ENCODE data around the gene EXOSC7.

Gene EXOSC7

GRCh38 chr3:44993471-44994205 is 17.6 kb downstream of the EXOSC7 start:
- no peak for DNase-seq

- DNase-seq = peak; percentile 58
These were observed 19.2 kb downstream of the EXOSC7 start for GRCh38 chr3:44995142-44995770.

GRCh38 chr3:44996556-44996969 is 20.5 kb downstream of the EXOSC7 start:
- no peak for DNase-seq

DNA sequence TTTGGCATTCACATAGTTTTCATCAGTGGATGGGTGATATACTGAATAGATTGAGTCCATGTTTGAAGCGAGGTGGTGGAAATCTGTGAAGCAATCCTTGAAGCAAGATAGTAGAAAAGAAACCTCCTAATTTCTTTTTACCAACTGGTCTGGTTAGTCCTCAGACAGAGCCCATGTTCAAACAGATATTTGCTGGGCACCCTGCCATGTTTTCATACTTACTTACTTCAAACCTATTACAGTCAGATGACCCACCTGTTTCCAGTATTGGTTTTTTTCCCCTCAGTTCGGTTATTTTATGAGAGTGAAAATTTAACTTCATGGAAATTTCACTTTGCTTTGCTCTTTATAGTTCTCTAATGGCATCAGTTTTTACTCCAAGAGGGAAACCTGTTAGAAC is 23.7 kb downstream of the EXOSC7 start:
- DNase-seq = no peak

GRCh38 chr3:45000823-45001222 is 24.8 kb downstream of the EXOSC7 start:
- no peak for DNase-seq

DNA sequence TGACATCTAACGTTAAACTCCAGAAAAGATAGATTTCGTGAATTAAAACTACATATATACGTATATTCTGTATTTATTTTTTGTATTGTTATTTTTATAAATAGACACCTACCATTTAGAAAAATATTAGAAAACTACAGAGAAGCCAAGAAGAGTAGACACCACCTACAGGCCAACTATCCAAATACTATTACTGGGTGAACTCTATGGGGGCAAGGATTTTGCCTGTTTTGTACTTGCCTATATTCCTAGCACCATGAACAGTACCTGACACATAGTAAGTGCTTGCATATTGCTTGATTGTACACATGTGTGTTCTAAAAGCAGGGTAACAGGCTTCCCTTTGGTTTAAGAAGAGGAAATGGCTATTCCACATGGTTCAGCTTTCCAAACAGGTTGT is 25.7 kb downstream of the EXOSC7 start:
- no peak for DNase-seq

- DNase-seq = no peak
These were observed 26.2 kb downstream of the EXOSC7 start for GRCh38 chr3:45002139-45002660.

DNA sequence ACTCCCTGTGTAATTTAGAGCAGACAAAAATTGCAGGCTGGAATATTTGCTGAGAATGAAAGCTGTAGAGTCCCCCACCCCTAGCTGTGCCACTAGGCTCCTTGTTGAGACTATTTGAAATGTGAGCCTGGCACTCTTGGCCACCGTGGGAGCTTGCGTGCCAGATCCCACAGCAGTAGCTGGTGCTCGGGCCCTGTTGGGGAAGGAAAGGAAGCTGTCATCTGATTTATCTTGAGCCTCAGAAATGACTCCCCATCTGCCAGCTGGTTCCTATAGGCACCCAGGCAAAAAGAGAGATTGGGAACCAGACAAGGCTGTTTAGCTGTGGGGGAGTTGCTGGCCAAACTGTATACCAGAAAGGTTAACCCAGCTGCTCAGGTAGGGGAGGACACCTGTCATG is 26.7 kb downstream of the EXOSC7 start:
- no peak for DNase-seq

DNA sequence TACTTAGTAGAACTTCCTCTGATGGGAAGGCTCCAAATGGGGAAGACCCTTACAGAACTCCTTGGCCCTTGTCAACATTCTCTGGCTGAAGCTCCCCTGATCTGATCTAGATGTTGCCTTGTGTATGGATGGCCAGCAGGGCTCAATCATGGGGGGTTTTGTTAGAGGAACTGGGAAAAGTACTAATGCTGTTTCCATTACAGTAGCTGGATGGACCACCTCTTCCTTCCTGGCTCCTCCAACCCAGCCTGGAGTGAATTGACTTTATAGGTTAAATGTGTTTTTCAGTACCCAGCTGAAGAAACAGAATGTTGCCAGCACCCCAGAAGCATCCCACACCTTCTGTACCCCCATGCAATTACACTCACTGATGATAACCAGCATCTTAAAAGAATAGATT is 27.4 kb downstream of the EXOSC7 start:
- DNase-seq = no peak

GRCh38 chr3:45003859-45004258 is 27.8 kb downstream of the EXOSC7 start:
- DNase-seq = no peak

DNA sequence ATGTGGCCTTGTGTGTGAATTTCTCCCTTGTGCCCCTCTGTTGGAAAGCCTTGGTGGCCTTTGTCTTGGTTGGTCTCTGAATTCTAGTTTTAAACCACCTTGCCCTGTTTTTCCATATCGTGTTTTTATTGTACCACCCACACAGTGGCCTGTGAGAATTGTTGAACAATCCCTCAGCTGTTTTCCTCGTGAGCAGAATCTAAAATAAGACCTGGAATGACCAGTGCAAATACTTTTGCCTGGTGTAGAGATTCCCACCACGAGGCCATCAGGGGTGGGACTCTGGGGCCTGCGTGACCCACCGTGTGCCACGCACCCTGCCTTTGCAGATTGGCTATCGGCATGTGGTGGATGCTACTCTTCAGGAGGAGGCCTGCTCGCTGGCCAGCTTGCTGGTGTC is 31.0 kb downstream of the EXOSC7 start:
- DNase-seq = no peak

- no peak for DNase-seq
These were observed 32.1 kb downstream of the EXOSC7 start for GRCh38 chr3:45008117-45008516.

DNA sequence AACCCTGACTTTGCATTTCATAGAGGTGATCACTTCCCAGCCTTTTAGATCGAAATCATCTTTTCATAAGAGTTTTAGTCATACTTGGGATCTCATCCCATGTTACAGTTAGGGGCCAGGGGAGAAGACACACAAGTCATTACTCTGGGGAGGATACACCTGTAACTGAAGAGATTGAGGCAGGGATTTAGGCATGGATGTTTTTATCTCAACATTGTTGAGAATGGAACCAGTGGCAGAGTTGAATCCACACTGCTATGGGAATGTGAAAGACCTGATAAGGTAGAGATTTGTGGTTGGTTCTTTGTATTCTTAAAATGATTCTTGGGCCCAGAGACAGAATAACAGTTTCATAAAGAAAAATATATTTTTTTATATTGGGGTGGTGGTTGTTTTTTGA is 33.8 kb downstream of the EXOSC7 start:
- DNase-seq = no peak

GRCh38 chr3:45010811-45011333 is 34.8 kb downstream of the EXOSC7 start:
- DNase-seq = no peak

DNA sequence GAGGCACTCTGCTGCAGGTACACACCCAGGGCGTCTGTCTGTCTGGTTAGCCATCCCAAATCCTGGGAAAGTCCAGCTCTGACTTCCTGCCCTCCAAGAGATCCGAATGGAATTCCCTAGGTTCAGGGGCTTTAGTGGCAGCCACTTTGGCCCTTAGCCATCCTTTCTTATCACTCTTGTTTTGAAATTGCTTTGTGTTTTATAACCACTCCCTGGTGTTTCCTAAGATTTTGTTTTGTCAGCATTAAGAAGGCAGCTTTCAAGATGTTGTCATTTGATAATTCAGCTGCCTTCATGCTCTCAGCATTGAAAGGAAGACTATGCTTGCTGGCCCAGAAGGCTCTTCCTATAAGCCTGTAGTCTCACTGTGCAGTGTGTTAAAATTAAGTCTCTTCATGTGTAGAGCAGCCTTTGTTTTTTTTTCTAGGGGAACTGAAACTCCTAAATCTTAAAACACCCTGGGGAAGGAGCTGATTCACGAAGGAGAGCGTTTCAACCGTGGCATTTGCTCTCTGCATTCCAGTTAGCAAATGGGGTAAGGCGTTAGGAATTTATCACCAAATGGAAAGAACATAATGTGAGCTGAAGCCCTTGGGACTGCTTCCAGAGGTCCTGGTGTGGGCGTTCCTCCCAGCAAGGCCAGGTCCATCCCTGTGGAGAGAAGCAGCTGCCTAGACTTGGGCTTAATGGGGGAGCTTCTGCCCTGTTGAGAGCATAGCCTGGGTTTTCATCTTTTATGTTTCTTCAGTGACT is 35.9 kb downstream of the EXOSC7 start:
- DNase-seq = no peak

DNA sequence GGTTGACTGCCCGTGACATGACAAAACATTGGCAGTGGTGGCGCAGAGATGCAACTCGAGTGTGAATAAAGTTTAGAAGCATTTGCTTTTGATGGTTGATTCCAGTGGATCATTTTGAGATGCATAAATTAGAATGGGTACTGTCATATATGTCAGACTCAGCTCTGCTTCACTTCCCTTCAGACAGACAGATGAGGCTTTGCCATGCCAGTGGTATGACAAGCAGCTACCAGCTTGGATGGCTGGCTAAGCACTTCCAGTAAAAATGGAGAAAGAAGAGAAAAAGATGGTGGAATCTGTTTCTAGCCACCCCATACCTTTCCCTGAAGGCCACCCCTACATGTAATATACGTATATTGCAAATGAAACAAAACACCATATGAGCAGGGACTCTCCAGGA is 36.5 kb downstream of the EXOSC7 start:
- DNase-seq = no peak

GRCh38 chr3:45016916-45017315 is 40.9 kb downstream of the EXOSC7 start:
- DNase-seq = no peak

DNA sequence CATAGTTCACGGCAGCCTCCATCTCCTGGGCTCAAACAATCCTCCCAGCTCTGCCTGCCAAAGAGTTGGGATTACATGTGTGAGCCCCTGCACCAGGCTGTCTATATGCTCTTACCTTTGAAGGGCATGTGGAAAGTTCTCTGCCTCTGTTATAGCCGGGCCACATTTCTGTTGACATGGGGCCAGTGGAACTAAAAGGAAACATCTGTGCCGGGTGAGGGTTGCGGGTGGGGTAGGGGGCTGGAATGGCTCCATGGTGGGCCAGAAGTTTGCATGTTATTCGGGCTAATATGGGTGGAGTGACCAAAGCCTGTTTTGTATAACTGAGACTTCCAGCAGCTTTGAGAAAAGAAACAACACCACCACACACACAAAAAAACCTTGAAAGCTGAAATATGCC is 41.8 kb downstream of the EXOSC7 start:
- DNase-seq = no peak

DNA sequence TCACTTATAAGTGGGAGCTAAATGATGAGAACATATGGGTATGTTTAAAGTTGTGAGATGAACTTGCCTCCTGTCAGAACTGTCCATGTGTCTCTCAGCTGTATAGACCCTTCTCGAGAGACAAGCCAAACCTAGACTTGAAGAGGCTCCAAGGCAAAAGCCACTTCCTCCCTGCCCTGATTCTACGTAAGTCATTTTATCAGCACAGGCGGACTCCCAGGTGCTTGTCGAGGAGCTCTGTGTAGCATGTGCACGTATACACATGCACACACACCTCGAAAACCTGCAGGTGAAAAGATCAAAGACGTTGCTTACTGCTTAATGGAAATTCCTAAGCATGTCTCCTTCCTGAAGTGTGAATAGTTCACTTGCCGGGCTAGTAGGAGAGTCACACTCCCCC is 44.5 kb downstream of the EXOSC7 start:
- no peak for DNase-seq

DNA sequence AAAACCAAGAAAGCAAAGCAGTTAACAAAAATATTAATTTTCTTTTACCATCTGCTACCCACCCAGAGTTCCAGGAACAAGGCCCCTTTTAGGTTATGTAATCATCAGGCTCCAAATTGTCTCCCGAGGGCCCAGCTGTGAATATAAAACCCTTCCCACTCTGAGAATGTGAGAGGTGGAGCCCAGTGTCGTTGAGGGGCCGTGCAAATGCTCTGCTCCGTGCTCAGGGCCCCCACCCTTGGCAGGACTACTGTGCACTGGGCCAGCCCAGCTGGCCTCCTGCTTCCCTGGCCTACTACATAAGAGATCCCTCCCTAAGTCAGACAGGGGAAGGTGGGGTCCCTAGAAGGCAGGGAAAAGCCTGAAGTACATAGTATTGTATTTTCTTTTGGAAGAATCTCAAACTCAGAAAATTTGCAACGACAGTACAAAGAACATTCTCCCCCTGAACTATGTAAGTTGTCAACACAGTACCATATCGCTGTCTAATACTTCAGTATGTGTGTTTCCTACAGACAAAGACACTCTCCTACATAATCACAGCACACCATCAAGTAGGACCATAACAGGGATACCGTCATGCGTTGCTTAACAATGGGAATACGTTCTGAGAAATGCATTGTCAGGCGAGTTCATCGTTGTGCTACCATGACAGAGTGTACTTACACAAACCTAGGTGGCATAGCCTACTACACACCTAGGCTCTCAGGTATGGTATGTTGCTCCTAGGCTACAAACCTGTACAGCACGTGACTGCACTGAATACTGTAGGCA is 45.7 kb downstream of the EXOSC7 start:
- no peak for DNase-seq

DNA sequence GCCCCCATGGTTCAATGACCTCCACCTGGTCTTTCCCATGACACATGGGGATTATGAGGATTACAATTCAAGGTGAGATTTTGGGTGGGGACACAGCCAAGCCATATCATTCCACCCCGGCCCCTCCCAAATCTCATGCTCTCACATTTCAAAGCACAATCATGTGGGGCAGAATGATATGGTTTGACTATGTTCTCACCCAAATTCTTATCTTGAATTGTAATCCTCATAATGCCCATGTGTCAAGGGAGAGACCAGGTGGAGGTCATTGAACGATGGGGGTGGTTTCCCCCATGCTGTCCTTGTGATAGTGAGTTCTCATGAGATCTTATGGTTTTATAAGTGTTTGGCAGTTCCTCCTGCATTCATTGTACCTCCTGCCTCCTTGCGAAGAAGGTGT is 47.6 kb downstream of the EXOSC7 start:
- DNase-seq = no peak

GRCh38 chr3:45024542-45025255 is 48.7 kb downstream of the EXOSC7 start:
- DNase-seq = no peak
